HG03108 (cell line): ENCODE measurements around the gene OAF.
"Not testable (repeated sequence)": the region's sequence is repeated elsewhere in the genome, so short reads cannot be mapped to it uniquely, and the experiment has no call there.

Source experiments
- ATAC-seq: cut with Tn5 transposase; IDR thresholded peaks from one replicate; pipeline ENCODE4 v1.9.1; 2021; ENCODE audit warnings: moderate library complexity; ENCODE audit not compliant: unreplicated experiment

The OAF gene

GRCh38 chr11:120210626-120211521, at the start of gene OAF:
Gene OAF (plus strand): TSS chr11:120211032. CDS start chr11:120211280, 248 bp downstream.
- ATAC-seq, result peak; percentile 64

GRCh38 chr11:120167659-120168058, 43.2 kb upstream of the OAF start:
- no peak for ATAC-seq

- ATAC-seq, result no peak
These were observed 42.5 kb upstream of the OAF start for GRCh38 chr11:120168108-120168959.

GRCh38 chr11:120168960-120169681, 41.7 kb upstream of the OAF start:
- ATAC-seq, result no peak

GRCh38 chr11:120169981-120170698, 40.7 kb upstream of the OAF start:
- no peak for ATAC-seq

GRCh38 chr11:120170741-120171261, 40.0 kb upstream of the OAF start:
- ATAC-seq, result no peak

GRCh38 chr11:120172054-120172911, 38.5 kb upstream of the OAF start:
- ATAC-seq, result no peak

GRCh38 chr11:120173019-120173705, 37.7 kb upstream of the OAF start:
- ATAC-seq, result no peak

- ATAC-seq, result no peak
These were observed 37.0 kb upstream of the OAF start for GRCh38 chr11:120173807-120174206.

- no peak for ATAC-seq
These were observed 36.0 kb upstream of the OAF start for GRCh38 chr11:120174866-120175265.

GRCh38 chr11:120178561-120179056, 32.2 kb upstream of the OAF start:
- no peak for ATAC-seq

- ATAC-seq, result no peak
These were observed 31.7 kb upstream of the OAF start for GRCh38 chr11:120179057-120179672.

- ATAC-seq, result not testable (repeated sequence)
These were observed 30.8 kb upstream of the OAF start for GRCh38 chr11:120180063-120180462.

GRCh38 chr11:120180551-120181232, 30.1 kb upstream of the OAF start:
- no peak for ATAC-seq

- ATAC-seq, result no peak
These were observed 29.4 kb upstream of the OAF start for GRCh38 chr11:120181376-120181975.

GRCh38 chr11:120182372-120182771, 28.5 kb upstream of the OAF start:
- ATAC-seq, result no peak
